Epithelial cell of proximal tubule (primary cell): ENCODE measurements around the gene FARP1. TPM values are rescaled to one million over a fixed set of nuclear protein-coding genes. Genes with fewer than 3 reads are reported as not detected.

Experiments
- DNase-seq: peaks from one replicate; pipeline ENCODE4 v3.0.0-alpha.2; 2011; ENCODE audit warnings: low read depth
- H3K4me3 ChIP-seq: 2 replicates; pipeline ENCODE4 v1.5.1; 2011; ENCODE audit warnings: low read depth, mild to moderate bottlenecking, low read length
- total RNA-seq: library from RNA; depleted of rRNA; stranded (reverse); fragments of >200 nt; gene quantifications from 2 replicates; pipeline ENCODE4 v1.2.3, GENCODE V29; 2015
- TF ChIP-seq, protein P1 (sequence below): conservative IDR thresholded peaks from 2 replicates; pipeline ENCODE4 v1.5.1; 2012; ENCODE audit warnings: low read depth, mild to moderate bottlenecking, low read length

The FARP1 gene
- total RNA-seq, 1 donor from 2014 or later: 97.0 TPM

DNA sequence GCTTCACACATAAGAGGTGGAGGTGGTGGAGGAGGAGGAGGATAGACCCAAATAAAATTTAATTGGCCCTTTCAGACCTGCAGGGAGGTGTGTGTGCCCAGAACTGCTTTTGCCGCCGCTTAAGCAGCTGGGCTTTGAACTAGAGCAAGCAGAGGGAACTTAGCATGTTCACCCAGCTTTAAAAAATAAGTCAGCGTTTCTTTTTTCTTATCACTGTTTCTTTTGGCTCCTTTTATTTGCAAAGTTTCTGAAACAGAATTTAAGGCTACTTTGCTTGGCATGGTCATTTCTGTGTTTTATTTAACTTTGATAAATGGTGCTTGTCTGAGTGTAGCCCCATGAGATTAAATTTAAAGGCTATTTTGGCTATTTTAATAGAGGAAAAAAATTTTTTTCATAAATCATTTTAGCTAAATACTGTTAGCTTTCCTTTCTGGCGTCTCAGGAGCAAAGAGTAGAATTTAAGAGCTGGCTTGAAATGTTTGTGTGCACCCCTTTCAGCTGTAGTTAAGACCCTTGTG lies 77.4 kb downstream of the FARP1 start:
- TF ChIP-seq, protein P1, sequence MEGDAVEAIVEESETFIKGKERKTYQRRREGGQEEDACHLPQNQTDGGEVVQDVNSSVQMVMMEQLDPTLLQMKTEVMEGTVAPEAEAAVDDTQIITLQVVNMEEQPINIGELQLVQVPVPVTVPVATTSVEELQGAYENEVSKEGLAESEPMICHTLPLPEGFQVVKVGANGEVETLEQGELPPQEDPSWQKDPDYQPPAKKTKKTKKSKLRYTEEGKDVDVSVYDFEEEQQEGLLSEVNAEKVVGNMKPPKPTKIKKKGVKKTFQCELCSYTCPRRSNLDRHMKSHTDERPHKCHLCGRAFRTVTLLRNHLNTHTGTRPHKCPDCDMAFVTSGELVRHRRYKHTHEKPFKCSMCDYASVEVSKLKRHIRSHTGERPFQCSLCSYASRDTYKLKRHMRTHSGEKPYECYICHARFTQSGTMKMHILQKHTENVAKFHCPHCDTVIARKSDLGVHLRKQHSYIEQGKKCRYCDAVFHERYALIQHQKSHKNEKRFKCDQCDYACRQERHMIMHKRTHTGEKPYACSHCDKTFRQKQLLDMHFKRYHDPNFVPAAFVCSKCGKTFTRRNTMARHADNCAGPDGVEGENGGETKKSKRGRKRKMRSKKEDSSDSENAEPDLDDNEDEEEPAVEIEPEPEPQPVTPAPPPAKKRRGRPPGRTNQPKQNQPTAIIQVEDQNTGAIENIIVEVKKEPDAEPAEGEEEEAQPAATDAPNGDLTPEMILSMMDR: no peak
- DNase-seq: no peak

DNA sequence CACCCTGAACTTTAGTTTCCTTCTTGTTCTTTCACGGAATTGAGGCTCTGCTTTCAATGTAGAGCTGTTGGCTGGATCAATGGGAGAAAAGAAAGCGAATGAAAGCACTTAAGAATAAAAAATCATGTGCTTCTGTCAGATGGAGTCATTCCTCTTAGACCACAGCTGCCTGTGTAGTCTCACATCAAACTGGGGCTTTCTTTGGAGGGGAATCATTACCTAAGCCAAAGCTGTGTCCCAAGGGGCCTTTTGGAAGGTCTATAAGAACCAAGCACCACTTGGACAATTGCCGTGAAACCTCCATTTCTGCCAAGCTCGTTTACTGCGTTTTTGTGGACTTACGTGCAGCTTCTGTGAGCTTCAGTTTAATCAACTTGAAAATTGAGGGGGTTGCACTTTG lies 78.3 kb downstream of the FARP1 start:
- no peak overlapping the region for H3K4me3 ChIP-seq
- TF ChIP-seq, protein P1: no peak
- DNase-seq: no peak

More for the DNA sequence above, 77.4 kb downstream of the FARP1 start:
- H3K4me3 ChIP-seq: no peak overlapping the region

DNA sequence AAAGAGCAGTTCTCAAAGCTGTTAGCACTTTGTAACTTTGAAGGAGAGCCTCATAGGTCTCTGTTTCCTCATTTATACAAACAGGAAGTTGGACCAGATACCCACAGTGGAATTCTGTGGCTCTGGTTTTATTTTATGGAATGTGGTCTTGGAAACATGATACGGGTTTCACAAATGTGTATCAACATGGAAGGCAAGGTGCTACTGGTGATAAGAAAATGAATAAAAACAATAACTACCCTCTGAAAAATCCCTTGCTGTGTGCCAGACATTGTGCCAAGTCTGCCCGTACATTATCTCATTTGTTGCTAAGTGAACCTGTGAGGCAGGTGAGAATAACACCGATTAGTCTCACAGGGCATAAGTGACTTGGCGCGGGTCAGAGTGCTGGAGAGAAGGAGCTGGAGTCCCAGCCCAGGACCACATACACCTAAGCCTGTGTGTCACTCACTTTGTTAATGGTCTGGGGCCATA lies 79.2 kb downstream of the FARP1 start:
- TF ChIP-seq, protein P1: no peak
- DNase-seq: no peak
- no peak overlapping the region for H3K4me3 ChIP-seq

DNA sequence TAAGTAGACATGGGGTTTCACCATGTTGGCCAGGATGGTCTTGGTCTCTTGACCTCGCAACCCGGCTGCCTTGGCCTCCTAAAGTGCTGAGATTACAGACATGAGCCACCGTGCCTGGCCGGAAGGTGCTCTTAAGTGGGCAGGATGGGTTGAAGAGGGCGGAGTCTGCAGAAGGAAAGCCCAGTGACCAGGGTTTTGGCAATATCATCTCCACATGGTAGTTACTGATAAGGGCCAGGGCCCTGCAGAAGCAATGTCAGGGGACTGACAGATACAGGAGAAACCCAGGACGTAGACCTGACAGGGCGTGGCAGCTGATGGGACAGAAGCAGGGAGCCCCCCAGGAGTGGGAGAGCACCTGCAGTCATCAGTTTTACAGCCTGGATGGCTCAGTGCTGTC lies 79.9 kb downstream of the FARP1 start:
- DNase-seq: no peak
- TF ChIP-seq, protein P1: no peak

DNA sequence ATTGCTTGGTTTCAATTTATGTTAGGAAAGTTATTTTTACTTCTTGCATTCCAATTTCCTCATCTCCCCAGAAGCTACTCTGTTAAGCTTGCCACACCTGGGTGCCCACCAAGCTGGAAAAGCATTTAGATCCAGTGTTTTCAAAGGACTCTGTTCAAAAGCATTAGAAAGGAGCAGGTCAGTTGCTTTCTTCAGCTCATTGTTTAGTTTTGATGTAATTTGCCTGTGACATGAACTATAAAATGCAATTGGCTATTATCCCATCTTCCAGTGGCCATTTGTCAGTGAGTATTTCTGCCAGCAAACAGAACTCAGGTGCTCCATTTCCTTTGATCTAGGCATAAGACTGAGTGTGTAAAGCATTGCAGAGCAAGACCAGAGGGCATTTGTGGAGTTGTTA lies 80.8 kb downstream of the FARP1 start:
- DNase-seq: no peak
- no peak overlapping the region for H3K4me3 ChIP-seq
- TF ChIP-seq, protein P1: no peak

More for the DNA sequence above, 79.9 kb downstream of the FARP1 start:
- no peak overlapping the region for H3K4me3 ChIP-seq

DNA sequence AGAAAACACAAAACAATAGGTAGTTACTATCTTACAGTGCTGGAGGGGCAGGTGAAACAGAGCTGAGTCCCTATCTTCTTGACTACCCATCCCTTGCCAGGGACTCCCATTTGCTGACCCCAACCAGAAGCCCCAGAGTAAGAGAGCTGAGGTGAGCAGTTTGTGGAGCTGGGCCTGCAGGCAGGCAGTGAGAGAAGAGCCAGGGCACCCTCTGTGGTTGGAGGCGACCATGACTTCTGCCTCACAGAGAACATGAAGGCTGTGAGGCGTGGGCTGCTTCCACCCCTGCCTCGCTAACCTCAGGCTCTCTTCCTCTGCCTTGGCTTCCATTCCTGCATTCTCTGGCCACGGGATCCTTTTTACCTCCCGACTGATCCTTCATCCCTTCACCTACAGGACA lies 81.7 kb downstream of the FARP1 start:
- no peak overlapping the region for H3K4me3 ChIP-seq
- TF ChIP-seq, protein P1: peak; percentile 3
- no peak for DNase-seq
